ENCODE measurements around the gene WLS. TPM values are rescaled to one million over a fixed set of nuclear protein-coding genes. Genes with fewer than 3 reads are reported as not detected.

The WLS gene
- total and polyA plus RNA-seq, 2 experiments from 2014 or later, result 0.87 to 1.2 TPM

DNA sequence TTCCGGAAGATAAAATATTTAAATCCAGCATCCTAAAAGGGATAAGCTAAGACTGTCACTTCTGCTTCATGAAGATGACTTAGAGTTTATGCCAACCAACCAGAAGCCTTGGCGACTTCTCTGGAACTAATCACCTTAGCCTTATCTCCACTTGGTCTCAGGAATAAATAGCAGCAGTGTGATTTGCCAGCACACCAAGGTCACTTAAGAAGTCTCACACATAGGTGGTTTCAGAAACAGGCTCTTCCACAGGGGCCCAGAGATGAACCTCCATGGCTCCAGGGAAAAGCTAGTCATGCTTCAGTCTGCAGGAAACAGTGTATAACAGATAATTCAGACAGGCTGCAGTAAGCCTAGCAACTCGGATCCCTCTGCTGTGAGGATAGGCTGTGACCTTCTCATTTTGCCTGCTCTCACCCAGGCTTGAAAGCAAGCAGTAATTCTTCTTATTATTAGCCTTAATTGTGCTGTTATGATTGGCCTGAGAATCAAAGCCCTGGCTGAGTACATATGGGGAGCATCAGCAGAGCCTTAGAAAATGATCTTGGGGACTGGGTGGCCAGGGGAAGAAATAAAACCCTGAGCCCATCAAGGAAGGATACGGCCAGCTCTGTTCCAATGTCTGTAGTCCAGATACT is 84.7 kb downstream of the WLS start:
- H3K27ac Mint-ChIP-seq, result no peak overlapping the region
- Histone ChIP-seq H3K4me2 (no peak overlapping the region), H3F3A (replicated peaks; ENCODE audit: low read depth) (no peaks in the 10 kb centered on the region), H4K20me1 (replicated peaks; ENCODE audit: insufficient read depth) (no peaks in the 10 kb centered on the region), H3K27ac (ENCODE audit: low read depth) (no peak overlapping the region), H3K27me3 (ENCODE audit: insufficient read depth) (no peaks in the 10 kb centered on the region), H3K4me1 (ENCODE audit: insufficient read depth) (0 out of 2 replicates have a peak, but pooled peaks cover 6% of the 10 kb centered on the region), H2AFZ (no peak overlapping the region), H3K79me2 (replicated peaks; ENCODE audit: insufficient read depth) (no peaks in the 10 kb centered on the region), H3K4me3 (no peak overlapping the region), H3K36me3 (ENCODE audit: insufficient read depth) (no peaks in the 10 kb centered on the region), H3K9me2 (ENCODE audit: insufficient read depth) (no peaks in the 10 kb centered on the region)
- DNase-seq (ENCODE audit: low spot score) (no peak), ATAC-seq (no peak)
- H3K9me3 Mint-ChIP-seq, result no peaks in the 10 kb centered on the region
- no peaks in the 10 kb centered on the region for H3K36me3 Mint-ChIP-seq (ENCODE audit: low read depth)
- H3K27me3 Mint-ChIP-seq (ENCODE audit: insufficient read depth, low read depth, poor library complexity), result no peaks in the 10 kb centered on the region
- H3K4me1 Mint-ChIP-seq, result peaks cover 15% of the 10 kb centered on the region
- TF ChIP-seq CREB1 (CRISPR knock-in tag; IDR thresholded peaks at IDR 0.05; ENCODE audit: low read depth), result no peak
- TF ChIP-seq ZNF114 (CRISPR knock-in tag; IDR thresholded peaks at IDR 0.05), result no peak
- H3K4me3 Mint-ChIP-seq, result no peak overlapping the region

DNA sequence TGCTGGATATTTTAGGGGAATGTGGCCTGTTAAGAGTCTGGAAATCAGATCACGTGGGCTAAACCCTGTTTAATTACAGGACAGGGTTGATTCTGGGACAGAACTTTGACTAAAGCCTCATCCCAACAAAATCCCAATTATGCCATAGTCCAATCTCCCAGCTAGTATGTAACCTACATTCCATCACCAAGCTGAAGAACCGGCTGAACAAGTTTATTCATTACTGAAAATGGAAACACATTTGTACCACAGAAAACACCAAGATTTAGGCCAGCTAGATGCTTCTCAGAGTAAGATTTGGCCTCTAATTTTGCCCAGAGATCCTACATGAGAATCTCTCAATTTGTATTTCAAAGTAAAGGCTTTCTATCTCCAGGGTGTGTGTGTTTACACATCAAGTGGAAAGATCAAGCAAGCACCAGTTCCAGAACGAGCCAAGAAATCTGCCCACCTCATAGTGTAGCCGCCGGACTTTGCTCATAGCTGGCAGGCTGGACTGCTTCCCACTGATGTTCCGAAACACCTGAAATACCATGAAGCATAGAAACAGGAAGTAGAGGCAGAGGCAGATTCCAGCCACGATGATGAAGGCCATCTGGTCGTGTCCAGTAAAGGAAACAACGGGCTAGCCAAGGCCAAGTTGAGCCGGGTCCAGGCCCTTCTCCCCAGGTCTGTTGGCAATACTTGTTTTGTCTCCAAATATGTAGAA is 86.8 kb downstream of the WLS start:
- Histone ChIP-seq H4K20me1 (replicated peaks; ENCODE audit: insufficient read depth) (no peaks in the 10 kb centered on the region), H3K4me2 (no peak overlapping the region), H3K36me3 (ENCODE audit: insufficient read depth) (no peaks in the 10 kb centered on the region), H3K79me2 (replicated peaks; ENCODE audit: insufficient read depth) (no peaks in the 10 kb centered on the region), H3K27me3 (ENCODE audit: insufficient read depth) (no peaks in the 10 kb centered on the region), H3K9me2 (ENCODE audit: insufficient read depth) (no peaks in the 10 kb centered on the region), H2AFZ (no peak overlapping the region), H3K4me3 (no peak overlapping the region), H3F3A (replicated peaks; ENCODE audit: low read depth) (no peaks in the 10 kb centered on the region), H3K27ac (ENCODE audit: low read depth) (no peak overlapping the region), H3K4me1 (ENCODE audit: insufficient read depth) (peaks cover 14% of the 10 kb centered on the region)
- Mint-ChIP-seq H3K4me3 (no peak overlapping the region), H3K9me3 (no peaks in the 10 kb centered on the region), H3K27me3 (ENCODE audit: insufficient read depth, low read depth, poor library complexity) (no peaks in the 10 kb centered on the region), H3K27ac (no peak overlapping the region), H3K4me1 (peaks cover 32% of the 10 kb centered on the region), H3K36me3 (ENCODE audit: low read depth) (no peaks in the 10 kb centered on the region)
- no peak for DNase-seq (ENCODE audit: low spot score)
- ATAC-seq, result no peak
- TF ChIP-seq, protein P1, sequence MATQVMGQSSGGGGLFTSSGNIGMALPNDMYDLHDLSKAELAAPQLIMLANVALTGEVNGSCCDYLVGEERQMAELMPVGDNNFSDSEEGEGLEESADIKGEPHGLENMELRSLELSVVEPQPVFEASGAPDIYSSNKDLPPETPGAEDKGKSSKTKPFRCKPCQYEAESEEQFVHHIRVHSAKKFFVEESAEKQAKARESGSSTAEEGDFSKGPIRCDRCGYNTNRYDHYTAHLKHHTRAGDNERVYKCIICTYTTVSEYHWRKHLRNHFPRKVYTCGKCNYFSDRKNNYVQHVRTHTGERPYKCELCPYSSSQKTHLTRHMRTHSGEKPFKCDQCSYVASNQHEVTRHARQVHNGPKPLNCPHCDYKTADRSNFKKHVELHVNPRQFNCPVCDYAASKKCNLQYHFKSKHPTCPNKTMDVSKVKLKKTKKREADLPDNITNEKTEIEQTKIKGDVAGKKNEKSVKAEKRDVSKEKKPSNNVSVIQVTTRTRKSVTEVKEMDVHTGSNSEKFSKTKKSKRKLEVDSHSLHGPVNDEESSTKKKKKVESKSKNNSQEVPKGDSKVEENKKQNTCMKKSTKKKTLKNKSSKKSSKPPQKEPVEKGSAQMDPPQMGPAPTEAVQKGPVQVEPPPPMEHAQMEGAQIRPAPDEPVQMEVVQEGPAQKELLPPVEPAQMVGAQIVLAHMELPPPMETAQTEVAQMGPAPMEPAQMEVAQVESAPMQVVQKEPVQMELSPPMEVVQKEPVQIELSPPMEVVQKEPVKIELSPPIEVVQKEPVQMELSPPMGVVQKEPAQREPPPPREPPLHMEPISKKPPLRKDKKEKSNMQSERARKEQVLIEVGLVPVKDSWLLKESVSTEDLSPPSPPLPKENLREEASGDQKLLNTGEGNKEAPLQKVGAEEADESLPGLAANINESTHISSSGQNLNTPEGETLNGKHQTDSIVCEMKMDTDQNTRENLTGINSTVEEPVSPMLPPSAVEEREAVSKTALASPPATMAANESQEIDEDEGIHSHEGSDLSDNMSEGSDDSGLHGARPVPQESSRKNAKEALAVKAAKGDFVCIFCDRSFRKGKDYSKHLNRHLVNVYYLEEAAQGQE (IDR thresholded peaks at IDR 0.05; ENCODE audit: unreplicated experiment), result no peak
- TF ChIP-seq, protein P2, sequence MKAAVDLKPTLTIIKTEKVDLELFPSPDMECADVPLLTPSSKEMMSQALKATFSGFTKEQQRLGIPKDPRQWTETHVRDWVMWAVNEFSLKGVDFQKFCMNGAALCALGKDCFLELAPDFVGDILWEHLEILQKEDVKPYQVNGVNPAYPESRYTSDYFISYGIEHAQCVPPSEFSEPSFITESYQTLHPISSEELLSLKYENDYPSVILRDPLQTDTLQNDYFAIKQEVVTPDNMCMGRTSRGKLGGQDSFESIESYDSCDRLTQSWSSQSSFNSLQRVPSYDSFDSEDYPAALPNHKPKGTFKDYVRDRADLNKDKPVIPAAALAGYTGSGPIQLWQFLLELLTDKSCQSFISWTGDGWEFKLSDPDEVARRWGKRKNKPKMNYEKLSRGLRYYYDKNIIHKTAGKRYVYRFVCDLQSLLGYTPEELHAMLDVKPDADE (IDR thresholded peaks at IDR 0.05), result no peak
- TF ChIP-seq NANOG (IDR thresholded peaks at IDR 0.05; ENCODE audit: borderline replicate concordance) (no peak), JUNB (IDR thresholded peaks at IDR 0.05; ENCODE audit: unreplicated experiment) (no peak), STAT1 (IDR thresholded peaks at IDR 0.05; ENCODE audit: unreplicated experiment) (no peak), ZNF114 (CRISPR knock-in tag; IDR thresholded peaks at IDR 0.05) (no peak), CREB1 (CRISPR knock-in tag; IDR thresholded peaks at IDR 0.05; ENCODE audit: low read depth) (no peak), ZNF331 (CRISPR knock-in tag; IDR thresholded peaks at IDR 0.05; ENCODE audit: low read depth) (no peak), EZH2 (IDR thresholded peaks at IDR 0.05; ENCODE audit: low read depth, unreplicated experiment) (no peak)
- TF ChIP-seq, protein P3, sequence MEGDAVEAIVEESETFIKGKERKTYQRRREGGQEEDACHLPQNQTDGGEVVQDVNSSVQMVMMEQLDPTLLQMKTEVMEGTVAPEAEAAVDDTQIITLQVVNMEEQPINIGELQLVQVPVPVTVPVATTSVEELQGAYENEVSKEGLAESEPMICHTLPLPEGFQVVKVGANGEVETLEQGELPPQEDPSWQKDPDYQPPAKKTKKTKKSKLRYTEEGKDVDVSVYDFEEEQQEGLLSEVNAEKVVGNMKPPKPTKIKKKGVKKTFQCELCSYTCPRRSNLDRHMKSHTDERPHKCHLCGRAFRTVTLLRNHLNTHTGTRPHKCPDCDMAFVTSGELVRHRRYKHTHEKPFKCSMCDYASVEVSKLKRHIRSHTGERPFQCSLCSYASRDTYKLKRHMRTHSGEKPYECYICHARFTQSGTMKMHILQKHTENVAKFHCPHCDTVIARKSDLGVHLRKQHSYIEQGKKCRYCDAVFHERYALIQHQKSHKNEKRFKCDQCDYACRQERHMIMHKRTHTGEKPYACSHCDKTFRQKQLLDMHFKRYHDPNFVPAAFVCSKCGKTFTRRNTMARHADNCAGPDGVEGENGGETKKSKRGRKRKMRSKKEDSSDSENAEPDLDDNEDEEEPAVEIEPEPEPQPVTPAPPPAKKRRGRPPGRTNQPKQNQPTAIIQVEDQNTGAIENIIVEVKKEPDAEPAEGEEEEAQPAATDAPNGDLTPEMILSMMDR (conservative IDR thresholded peaks at IDR 0.05; ENCODE audit: low read depth in 2 of 2), result no peak
